HG02759 (cell line): Measurements from ENCODE around the gene TRPM1.

Source experiments
- ATAC-seq: cut with Tn5 transposase; IDR thresholded peaks from one replicate; pipeline ENCODE4 v1.9.1; 2021; ENCODE audit warnings: mild to moderate bottlenecking, moderate library complexity; ENCODE audit not compliant: unreplicated experiment

Gene TRPM1

DNA sequence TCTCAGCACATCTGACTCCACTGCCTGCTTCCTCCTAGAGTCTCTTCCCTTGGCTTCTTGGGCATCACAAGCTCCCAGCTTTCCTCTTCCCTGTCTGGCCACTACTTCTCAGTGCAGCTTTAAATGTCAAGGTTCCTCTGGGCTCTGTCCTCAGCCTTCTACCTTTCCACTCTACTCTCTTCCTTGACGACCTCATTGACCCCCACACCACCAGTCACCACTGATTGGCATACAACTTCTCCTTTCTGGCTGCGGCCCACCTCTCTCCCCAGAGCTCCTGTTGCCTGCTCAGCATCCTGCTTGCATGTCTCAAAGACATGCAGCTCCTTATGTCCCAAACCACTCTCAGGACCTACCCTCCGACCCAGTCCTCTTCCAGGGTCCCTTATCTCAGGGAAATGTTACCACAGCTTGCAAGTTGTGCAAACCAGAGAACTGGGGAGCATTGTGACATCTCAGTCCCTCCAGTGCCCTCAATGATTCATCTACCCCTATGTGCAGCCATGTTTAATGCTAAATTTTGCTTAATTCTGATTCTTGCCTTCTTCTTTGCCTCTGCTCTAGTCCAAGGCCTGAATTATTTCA, 49.9 kb downstream of the TRPM1 start:
- ATAC-seq, result no peak

DNA sequence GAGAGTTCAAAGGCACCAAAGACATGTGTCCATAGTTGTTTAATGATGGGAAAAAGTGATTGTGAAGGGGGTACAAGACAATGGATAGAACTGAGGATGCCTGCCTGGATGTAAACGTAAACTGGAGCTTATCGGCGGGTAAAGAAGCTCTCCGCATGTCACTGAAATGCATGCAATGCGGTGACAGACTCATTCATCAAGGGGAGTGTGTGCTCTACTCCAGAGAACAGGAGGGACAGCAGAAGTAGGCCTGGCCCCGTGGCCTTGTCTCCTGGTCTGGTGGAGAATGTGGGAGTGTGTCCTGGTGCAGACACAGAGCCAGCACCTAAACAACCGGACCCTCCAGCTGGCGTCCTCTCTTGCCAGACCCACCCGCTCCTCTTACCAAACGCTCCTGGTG, 50.6 kb downstream of the TRPM1 start:
- ATAC-seq, result no peak

DNA sequence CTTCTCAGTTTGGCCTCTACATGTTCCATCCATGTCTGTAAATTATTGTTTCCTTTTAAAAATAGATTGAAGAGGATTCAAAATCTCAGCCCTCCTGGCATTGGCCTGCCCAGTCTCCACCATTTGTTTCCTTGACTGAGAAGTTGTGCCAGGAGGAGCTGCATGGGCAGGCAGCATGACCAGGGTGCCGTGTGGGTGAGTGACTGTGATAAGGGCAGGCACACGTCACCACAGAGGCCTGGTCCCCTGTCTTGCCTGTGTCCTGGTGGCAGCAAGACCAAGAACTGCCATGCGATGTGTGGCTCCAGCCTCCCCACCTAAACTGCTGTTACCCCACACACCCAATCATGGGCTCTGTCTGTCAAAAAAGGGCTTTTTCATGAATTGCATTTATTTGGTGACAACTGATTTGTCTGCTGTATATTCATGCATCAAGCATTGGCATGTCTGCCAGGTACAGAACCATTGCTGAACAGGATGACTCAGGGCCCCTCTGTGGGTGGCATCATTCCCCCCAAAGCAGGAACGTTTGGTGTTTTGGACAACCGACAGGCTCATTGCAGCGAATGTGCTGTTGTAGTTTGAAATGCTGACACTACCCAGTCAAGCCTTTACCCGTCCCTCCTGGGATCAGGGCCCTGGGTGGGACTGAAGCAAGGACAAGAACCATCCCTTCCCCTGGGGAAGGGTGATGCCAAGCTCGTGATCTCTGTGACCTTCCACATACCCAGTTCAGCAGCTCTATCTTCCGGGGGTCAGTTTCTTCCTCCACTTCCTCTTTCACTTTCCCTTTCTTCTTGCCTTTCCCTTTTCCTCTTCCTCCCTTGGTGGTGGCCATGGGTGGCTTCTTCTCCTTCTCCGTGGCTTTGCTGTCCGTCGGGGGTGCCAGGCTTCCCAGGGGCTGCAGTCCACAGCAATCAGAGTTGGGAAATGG, 51.6 kb downstream of the TRPM1 start:
- ATAC-seq, result no peak

DNA sequence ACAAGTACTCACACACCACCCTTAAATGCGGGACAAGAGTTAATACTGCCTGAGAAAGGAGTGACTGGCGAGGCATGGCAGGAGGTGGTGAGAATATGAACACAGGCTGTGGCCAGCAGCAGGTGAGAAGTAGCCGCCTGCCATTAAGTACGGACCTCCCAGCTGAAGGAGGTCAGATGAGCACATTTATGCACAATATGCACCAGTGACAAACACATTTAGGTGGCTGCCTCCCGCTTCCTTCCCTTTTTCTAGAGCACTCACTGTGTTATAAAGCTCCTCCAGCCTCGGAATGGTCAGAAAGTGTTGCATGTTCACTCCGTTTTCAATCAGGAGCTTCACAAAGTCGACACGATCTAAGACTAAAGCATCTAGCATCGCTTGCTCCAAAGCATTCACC, 52.4 kb downstream of the TRPM1 start:
- ATAC-seq, result no peak

DNA sequence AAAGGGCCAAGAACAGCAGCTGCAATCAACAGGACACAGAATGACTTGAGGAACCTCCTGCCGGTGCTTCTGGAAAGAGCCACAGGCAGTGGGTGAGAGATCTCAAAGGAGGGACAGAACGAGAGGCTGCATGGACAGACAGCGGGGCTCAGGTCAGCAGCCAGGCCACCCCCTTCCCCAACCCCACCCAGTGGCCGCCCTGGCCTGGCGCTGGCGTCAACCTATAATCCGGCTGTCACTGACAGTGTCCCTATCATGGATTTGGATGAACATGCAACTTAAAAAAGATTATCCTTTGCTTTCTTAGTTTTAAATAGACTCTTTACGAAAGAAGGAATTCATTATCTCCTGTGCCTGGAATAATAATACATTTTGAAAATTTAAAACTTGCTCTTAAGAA, 54.1 kb downstream of the TRPM1 start:
- ATAC-seq, result no peak

DNA sequence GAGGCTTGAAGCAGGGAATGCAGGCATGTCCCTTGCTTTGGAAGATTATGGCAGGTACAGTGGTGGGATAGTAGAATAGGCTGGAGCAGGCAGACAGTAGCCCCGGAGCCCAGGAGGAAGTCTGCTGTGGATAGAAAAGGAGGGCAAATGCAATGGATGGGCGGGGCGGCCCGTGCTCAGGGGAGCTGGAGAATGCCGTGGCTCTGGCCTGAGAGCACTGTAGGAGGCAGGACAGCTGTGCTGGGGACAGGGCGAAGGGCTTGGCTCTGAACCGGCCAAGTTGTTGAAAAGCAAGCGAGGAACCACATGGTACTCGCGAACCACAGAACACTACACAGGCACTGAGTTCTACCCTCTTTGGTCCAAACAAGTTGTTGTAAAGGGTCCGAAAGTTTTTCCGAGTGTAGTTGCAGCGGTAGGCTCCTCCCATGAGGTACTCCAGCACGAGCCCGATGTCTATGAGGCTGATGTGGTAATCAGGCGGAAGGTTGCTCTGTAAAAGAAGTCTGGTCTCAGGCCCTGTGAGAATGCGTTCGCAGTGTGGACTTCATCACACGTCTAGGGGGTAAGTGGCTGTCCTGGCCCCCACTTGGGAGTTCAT, 54.7 kb downstream of the TRPM1 start:
- no peak for ATAC-seq

DNA sequence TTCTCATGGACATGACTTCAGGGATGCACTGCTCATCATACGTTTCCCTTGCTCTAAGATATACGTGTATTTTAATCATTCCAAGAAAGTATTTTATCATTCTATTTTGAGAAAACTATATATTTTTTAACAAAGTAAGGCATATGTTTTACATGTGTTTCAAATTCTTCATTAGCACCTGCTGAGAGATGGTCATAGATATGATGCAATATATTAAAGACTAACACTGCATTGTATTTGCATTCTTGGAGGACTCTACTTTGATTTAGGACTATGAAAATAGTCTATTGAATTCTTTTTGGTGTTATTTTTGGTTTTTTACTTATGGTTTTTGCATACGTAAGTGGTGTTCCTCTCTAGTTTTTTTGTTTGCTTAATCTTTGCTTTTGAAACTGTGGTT, 55.9 kb downstream of the TRPM1 start:
- ATAC-seq, result no peak

DNA sequence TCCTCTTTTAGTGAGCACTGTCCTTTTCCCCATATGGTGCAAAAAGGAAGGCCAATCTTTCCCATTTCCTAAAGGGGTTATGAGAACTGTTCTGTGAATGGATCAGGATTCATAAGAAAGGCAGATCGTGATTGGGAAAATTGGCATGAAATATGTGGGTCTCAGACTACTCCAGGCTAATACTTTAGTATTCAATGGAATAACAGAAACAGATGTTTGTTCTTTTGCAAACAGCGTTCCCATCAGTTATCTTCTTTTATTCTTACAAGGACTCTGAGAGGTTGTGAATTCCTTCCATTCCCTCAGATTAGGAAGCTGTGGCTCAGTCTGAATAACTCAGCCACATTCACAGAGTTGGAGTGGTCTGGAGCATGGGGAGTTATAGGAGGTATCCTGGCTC, 58.8 kb downstream of the TRPM1 start:
- no peak for ATAC-seq

DNA sequence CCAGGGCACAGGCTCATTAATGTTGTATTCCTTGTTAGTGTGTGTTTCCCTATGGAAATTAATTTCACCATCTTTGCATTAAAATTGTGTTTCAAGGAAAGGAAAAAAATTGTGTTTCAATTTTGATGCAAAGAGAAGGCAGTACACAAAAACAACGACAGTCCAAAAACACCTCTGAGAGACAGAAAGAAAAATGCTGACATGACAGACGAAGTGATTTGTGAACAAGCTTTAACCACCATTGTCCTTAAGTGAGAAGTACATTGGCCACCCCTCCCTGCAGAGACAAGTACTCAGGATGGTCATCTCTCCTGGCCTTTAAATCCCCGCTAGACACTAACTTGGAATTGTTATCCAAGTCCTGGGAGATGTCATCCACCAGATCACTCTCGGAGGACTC, 59.9 kb downstream of the TRPM1 start:
- ATAC-seq, result no peak

DNA sequence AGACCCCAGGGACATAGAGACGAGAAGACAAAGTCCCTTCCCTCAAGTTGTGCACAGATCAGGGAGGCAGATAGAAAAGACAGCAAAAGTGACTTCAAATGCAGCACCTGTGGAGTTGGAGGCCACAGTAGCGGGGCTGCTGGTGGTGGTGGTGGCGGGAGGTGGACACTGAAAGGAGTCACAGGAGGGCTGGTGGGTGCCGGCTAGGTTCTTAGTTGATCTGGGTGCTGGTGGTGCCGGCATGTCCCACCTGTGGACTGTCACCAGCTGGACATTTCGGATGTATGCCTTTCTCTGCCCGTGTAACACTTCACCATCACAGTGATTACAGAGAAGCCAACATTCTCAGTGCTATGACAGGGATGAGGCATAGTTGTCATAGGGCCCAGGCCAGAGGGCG, 60.9 kb downstream of the TRPM1 start:
- ATAC-seq, result no peak

DNA sequence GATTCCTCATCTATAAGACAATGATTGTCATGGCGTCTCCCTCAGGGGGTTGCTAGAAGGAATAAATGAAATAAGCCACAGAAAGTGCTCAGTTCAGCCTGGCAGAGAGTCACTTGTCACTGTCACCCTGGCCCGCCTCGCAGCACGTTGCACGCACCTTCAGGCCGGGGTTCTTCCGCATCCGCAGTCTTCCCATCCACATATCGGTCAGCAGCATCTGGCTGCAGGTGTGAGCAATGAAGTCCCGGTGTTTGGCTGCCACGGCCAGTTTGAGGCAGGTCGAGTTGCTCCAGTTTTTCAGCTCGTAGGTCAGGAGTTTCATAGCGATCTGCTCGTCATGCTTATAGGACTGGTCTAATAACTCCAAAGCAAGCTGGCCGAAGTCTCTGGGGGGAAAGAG, 61.6 kb downstream of the TRPM1 start:
- ATAC-seq, result no peak

DNA sequence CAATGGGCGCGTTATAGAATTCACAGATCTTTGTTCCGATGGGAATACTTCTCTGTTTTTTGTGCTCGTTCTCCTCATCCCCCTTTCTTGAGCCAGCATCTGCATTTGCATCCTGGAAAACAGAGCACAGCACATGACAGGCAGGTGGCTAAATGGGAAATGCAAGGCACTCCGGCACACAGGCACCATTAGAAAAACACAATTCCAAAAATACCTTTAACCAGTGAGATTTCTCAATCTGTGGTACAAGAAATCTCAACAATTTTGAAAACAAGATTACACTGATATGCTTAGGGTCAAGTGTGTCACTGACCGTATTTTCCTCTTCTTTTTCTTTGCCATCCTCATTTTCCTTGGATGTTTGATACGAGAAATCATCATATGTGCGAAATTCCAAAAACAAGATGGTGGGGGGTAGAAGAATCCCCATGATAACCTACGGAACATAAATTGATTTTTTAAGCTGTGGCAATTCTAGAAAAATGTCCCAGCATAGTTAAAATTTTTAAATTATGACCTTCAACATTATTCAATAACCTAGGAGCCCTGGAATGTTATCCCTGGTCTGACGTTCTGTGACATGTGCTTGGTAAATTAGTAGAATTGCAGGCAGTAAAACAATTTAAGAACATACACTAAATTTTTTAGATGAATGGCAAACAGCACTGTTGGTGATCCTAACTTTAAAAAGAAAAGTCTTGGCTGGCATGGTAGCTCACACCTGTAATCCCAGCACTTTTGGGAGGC, 63.6 kb downstream of the TRPM1 start:
- ATAC-seq, result no peak

DNA sequence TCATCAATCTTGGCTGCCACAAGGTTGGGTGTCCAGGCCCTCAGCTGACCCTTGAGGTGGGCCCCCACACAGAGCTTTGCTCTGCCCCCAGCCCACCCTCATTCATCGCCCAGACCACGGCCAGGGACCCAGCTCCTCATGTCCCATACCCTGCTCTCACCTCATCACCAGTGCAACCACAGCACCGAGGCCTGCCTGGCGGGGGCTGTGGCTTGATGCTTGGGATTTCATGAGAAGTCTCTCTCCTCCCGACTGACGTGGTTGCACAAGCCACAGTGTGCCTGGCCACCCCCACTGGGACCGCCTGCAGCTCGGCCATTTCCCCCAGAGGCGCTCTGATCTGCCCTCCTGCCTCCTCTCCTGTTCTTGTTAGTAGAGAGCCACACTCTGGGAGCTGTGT, 64.7 kb downstream of the TRPM1 start:
- ATAC-seq, result no peak

DNA sequence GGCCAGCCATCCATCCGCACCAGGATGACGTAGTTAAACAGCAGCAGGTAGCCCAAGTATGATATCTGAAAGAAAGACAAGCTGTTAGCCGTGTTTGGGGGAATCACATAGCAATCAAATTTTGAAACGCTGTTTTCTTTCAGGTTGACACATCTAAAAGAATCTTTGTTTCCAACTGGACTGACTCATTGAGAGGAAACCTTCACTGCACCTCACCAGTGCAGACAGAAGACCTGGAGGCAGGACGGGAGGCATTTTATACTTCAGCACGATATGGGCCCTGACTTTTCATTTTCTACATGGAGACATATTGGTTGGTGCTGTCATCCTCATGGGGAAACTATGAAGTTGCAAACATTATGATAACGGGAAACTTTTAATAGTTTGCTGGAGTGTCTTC, 65.9 kb downstream of the TRPM1 start:
- no peak for ATAC-seq

DNA sequence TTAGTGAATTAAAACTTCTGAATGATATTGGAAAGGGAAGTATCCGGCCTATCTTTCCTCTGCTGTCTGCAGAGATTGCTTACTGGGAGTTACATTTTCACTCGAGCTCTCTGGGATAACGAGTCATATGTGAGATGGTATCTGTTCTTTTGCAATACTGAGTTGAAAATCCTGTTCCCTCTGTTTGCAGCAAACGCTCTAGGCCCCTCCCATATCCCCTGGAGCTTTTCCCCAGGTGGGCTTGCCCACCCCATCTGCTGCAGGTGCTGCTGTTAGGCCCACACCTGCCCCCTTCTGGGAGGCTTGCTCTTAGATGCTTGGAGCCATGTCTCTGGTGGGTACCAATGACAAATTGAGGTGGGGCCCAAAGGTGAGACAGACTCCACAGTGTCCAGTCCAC, 67.4 kb downstream of the TRPM1 start:
- ATAC-seq, result no peak

DNA sequence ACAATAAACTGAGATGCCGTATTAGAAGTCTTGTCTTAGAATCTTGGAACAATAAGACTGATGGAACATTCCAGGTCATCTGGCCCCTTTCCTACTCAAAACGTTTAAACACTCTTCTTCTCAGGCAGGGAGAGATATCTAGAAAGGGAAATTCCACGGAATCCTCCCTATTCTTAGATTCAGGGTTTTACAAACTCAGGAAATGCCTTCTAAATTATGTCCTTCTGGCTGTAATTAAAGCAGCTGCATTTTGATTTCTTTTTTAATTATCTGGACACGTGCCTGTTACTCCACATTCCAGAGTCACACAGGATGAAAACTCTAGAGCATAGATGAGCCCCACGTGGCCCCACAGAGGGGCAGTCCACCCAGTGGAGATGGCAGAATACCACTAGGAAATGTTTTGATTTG, 68.6 kb downstream of the TRPM1 start:
- no peak for ATAC-seq

DNA sequence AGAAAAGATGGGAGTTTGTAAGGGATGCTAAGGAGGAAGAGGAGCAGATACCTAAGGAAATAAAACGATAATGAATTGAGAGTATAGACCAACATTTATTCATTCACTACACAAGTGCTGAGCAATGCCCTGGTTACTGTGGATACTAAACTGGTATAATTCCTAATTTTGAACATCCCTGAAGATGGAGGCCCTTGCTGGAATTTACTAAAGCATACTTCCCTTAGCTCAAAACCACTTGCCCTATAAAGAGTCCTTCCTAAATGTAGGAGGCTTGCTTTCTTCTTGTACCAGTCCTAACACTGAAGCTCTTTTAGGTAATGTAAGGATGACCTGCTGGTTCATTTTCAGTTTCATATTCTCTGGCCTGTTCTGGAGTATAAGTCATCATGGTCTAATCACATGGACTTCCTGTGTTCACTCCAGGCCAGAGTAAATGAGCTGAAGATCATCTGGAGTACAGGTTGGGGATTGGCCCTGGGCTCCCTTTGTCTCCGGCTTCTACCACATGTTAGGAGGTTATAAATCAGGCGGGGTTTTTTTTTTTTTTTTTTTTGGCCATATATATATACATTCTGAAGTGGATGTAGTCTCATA, 70.0 kb downstream of the TRPM1 start:
- peak; percentile 76 for ATAC-seq

DNA sequence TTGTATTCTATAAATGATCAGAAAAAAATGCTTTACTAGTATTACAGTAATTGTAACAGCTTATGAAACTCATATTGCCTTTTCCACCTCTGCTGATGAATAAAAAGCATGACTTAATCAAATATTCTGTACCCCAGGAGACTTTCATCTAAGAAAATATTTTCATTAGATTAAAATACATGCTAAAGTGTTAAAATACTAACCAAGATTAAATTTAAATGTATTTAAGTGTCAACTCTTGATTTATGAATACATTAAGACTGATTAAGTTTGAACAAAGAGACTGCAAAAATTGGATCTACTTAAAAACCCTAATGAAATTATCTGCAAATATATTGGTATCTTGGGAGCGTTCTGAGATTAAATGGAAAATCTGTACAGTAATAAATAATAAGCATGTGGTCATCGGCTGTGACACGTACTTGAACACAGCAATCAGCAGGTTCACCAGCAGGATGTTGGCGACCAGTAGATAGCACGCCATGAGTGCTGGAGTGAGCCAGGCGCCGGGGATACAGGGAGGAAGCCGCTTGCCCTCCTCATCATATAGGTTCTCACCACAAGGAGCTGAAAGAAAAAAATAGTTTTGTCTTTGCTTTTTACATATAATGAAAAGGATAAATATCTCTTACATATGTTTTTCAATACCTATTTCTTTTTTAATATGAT, 73.5 kb downstream of the TRPM1 start:
- no peak for ATAC-seq

DNA sequence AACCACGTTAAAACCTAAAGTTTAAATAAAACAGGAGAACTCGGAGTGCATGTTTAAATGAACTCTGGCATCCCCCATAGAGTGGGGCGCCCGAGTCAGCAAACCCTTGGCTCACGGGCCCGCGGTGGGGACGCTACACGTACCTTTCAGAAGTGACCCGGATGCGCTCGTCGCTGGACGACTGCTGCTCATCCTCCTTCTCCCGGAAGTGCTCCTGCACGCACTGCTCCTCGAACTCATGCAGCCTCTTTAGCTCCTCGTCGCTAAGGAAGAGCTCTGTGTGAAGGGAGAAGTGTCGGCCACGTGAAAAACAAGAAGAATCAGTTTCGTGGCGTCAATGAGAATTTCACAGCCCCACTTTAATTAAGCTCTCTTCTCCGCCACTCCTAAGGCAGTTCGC, 75.5 kb downstream of the TRPM1 start:
- no peak for ATAC-seq

DNA sequence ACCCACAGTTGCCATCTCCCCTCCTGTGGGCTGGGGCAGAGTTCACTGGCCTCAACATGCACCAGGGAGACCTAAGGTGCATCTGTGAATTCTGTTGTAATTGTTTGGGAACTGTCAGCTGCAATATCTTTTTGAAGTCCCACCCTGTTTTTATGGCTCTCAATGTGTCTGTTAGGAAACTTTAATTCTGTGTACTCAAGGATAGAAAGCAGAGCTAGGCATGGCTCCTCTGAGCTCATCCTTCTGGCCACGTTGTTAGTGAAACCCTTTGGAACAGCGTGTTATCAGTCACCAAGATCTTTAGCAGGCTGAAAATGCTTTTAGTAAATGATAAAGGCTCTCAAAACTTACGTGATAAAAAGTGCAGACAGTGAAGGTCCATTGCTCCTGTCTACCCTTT, 76.5 kb downstream of the TRPM1 start:
- ATAC-seq, result no peak

DNA sequence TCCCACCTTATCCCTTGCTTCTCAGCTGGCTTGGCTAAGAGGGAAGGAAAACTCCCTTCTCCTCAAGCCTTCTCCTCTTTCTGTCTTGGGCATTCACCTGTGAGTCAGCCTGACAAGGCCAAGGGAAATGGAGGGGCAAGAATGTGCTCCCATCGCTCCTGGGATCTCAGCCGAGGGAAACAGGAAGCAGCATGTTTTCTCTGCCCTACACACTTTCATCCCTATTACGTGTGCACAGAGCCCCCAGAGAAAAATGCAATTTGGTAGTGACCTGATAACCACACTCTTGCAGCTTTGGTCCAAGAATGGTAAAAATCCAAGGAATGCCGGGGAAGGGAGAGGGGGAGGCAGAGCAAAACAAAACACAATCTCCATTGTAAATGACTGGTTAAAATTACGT, 77.2 kb downstream of the TRPM1 start:
- no peak for ATAC-seq
